HEK293 (cell line): ENCODE results near the gene HOXC11.

Source experiments
- WT1 ChIP-seq: fragments of 450-650 bp; formaldehyde crosslinking; IDR thresholded peaks from 2 replicates; pipeline ENCODE4 v1.5.1; 2016; ENCODE audit warnings: missing biosample characterization, missing genetic modification characterization
- ZBTB8A ChIP-seq: fragments of 450-650 bp; formaldehyde crosslinking; IDR thresholded peaks from 2 replicates; pipeline ENCODE4 v1.5.1; 2016; ENCODE audit warnings: missing biosample characterization, missing genetic modification characterization
- ZNF121 ChIP-seq: fragments of 450-650 bp; formaldehyde crosslinking; IDR thresholded peaks from 2 replicates; pipeline ENCODE4 v1.5.1; 2016; ENCODE audit warnings: missing biosample characterization, missing genetic modification characterization
- ZNF214 ChIP-seq: fragments of 450-650 bp; formaldehyde crosslinking; IDR thresholded peaks from 2 replicates; pipeline ENCODE4 v1.5.1; 2017; ENCODE audit warnings: missing biosample characterization, mild to moderate bottlenecking, missing genetic modification characterization, borderline replicate concordance
- ZNF302 ChIP-seq: fragments of 450-650 bp; formaldehyde crosslinking; IDR thresholded peaks from 2 replicates; pipeline ENCODE4 v1.5.1; 2016; ENCODE audit warnings: missing biosample characterization, missing genetic modification characterization, low read depth
- ZNF341 ChIP-seq: fragments of 450-650 bp; formaldehyde crosslinking; IDR thresholded peaks from 2 replicates; pipeline ENCODE4; 2016; ENCODE audit warnings: low read depth, missing biosample characterization, missing genetic modification characterization
- ZNF473 ChIP-seq: fragments of 450-650 bp; formaldehyde crosslinking; IDR thresholded peaks from 2 replicates; pipeline ENCODE4 v1.5.1; 2017; ENCODE audit warnings: missing biosample characterization, missing genetic modification characterization
- ZNF48 ChIP-seq: fragments of 450-650 bp; formaldehyde crosslinking; IDR thresholded peaks from 2 replicates; pipeline ENCODE4 v1.5.1; 2016; ENCODE audit warnings: missing biosample characterization, missing genetic modification characterization
- ZNF529 ChIP-seq: fragments of 450-650 bp; formaldehyde crosslinking; IDR thresholded peaks from 2 replicates; pipeline ENCODE4 v1.5.1; 2017; ENCODE audit warnings: missing genetic modification characterization, missing biosample characterization; ENCODE audit not compliant: insufficient replicate concordance
- ZNF701 ChIP-seq: fragments of 450-650 bp; formaldehyde crosslinking; IDR thresholded peaks from 2 replicates; pipeline ENCODE4 v1.5.1; 2016; ENCODE audit warnings: missing biosample characterization, missing genetic modification characterization
- ZNF837 ChIP-seq: fragments of 450-650 bp; formaldehyde crosslinking; IDR thresholded peaks from 2 replicates; pipeline ENCODE4 v1.5.1; 2016; ENCODE audit warnings: missing biosample characterization, missing genetic modification characterization
- TF ChIP-seq, protein P1 (sequence below): fragments of 450-650 bp; formaldehyde crosslinking; conservative IDR thresholded peaks from 2 replicates; pipeline ENCODE4 v1.5.1; 2016; ENCODE audit warnings: low read depth, missing biosample characterization, missing genetic modification characterization
- TF ChIP-seq, protein P2 (sequence below): fragments of 450-650 bp; formaldehyde crosslinking; IDR thresholded peaks from 2 replicates; pipeline ENCODE4 v1.5.1; 2016; ENCODE audit warnings: missing biosample characterization, missing genetic modification characterization
- TF ChIP-seq, protein P3 (sequence below): fragments of 450-650 bp; formaldehyde crosslinking; IDR thresholded peaks from 2 replicates; pipeline ENCODE4 v1.5.1; 2016; ENCODE audit warnings: missing biosample characterization, missing genetic modification characterization
- TF ChIP-seq, protein P4 (sequence below): fragments of 450-650 bp; formaldehyde crosslinking; IDR thresholded peaks from 2 replicates; pipeline ENCODE4 v1.5.1; 2016; ENCODE audit warnings: missing biosample characterization, missing genetic modification characterization, low read depth

Gene HOXC11

DNA sequence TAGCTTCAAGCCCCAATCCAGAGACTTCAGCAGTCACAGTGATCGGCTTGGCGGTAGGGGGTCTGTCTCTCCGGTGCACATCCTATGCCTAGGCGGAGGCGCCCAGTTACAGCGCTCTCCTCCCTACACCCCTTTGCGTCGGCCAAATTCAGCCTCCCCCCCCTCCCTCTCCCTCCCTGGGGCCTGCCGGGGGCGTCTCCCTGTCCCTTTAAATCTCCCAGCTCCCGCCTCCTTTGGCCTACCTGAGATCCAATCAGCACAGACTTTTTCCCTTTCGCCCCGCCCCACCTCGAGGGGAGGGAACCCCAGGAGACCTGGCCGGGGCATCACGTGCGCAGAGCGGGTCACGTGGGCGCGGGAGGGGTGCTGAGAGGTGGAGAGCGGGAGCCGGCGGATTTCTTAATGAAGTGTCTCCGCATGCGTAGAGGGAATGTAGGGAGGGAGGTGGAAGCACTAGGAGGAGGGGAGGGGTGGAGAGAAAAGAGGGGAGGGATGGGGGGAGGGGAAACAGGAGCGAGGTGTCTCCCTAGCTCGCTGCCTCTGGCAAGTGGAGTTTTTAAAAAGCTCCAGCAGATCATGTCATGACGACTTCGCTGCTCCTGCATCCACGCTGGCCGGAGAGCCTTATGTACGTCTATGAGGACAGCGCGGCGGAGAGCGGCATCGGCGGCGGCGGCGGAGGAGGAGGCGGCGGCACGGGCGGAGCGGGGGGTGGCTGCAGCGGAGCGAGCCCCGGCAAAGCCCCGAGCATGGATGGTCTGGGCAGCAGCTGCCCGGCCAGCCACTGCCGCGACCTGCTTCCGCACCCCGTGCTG lies 34.4 kb upstream of the HOXC11 start, which contains the start of gene HOXC13 (continued):
- TF ChIP-seq, protein P1, sequence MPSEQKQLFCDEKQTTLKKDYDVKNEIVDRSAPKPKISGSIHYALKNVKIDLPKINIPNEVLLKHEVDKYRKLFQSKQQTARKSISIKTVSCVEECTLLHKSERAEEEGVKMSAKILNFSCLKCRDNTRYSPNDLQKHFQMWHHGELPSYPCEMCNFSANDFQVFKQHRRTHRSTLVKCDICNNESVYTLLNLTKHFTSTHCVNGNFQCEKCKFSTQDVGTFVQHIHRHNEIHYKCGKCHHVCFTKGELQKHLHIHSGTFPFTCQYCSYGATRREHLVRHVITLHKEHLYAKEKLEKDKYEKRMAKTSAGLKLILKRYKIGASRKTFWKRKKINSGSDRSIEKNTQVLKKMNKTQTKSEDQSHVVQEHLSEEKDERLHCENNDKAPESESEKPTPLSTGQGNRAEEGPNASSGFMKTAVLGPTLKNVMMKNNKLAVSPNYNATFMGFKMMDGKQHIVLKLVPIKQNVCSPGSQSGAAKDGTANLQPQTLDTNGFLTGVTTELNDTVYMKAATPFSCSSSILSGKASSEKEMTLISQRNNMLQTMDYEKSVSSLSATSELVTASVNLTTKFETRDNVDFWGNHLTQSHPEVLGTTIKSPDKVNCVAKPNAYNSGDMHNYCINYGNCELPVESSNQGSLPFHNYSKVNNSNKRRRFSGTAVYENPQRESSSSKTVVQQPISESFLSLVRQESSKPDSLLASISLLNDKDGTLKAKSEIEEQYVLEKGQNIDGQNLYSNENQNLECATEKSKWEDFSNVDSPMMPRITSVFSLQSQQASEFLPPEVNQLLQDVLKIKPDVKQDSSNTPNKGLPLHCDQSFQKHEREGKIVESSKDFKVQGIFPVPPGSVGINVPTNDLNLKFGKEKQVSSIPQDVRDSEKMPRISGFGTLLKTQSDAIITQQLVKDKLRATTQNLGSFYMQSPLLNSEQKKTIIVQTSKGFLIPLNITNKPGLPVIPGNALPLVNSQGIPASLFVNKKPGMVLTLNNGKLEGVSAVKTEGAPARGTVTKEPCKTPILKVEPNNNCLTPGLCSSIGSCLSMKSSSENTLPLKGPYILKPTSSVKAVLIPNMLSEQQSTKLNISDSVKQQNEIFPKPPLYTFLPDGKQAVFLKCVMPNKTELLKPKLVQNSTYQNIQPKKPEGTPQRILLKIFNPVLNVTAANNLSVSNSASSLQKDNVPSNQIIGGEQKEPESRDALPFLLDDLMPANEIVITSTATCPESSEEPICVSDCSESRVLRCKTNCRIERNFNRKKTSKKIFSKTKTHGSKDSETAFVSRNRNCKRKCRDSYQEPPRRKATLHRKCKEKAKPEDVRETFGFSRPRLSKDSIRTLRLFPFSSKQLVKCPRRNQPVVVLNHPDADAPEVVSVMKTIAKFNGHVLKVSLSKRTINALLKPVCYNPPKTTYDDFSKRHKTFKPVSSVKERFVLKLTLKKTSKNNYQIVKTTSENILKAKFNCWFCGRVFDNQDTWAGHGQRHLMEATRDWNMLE (tag by site-specific recombination): 0 out of 2 replicates have a peak, but pooled peaks have one; percentile 7
- no peak for TF ChIP-seq ZNF214 (tag by site-specific recombination)
- TF ChIP-seq ZNF473 (tag by site-specific recombination): no peak
- TF ChIP-seq, protein P2, sequence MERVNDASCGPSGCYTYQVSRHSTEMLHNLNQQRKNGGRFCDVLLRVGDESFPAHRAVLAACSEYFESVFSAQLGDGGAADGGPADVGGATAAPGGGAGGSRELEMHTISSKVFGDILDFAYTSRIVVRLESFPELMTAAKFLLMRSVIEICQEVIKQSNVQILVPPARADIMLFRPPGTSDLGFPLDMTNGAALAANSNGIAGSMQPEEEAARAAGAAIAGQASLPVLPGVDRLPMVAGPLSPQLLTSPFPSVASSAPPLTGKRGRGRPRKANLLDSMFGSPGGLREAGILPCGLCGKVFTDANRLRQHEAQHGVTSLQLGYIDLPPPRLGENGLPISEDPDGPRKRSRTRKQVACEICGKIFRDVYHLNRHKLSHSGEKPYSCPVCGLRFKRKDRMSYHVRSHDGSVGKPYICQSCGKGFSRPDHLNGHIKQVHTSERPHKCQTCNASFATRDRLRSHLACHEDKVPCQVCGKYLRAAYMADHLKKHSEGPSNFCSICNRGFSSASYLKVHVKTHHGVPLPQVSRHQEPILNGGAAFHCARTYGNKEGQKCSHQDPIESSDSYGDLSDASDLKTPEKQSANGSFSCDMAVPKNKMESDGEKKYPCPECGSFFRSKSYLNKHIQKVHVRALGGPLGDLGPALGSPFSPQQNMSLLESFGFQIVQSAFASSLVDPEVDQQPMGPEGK: peak; percentile 99
- no peak for TF ChIP-seq ZNF837 (tag by site-specific recombination)
- TF ChIP-seq ZNF302 (tag by site-specific recombination): no peak
- peak; percentile 76 for TF ChIP-seq ZBTB8A (tag by site-specific recombination)
- TF ChIP-seq ZNF121 (tag by site-specific recombination): no peak
- TF ChIP-seq ZNF48 (tag by site-specific recombination): no peak
- no peak for TF ChIP-seq ZNF529
- TF ChIP-seq ZNF341 (tag by site-specific recombination): peak; percentile 96
- peak; percentile 91 for TF ChIP-seq WT1 (tag by site-specific recombination)
- no peak for TF ChIP-seq ZNF701
- TF ChIP-seq, protein P3, sequence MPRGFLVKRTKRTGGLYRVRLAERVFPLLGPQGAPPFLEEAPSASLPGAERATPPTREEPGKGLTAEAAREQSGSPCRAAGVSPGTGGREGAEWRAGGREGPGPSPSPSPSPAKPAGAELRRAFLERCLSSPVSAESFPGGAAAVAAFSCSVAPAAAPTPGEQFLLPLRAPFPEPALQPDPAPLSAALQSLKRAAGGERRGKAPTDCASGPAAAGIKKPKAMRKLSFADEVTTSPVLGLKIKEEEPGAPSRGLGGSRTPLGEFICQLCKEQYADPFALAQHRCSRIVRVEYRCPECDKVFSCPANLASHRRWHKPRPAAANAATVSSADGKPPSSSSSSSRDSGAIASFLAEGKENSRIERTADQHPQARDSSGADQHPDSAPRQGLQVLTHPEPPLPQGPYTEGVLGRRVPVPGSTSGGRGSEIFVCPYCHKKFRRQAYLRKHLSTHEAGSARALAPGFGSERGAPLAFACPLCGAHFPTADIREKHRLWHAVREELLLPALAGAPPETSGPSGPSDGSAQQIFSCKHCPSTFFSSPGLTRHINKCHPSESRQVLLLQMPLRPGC (tag by site-specific recombination): no peak
- TF ChIP-seq, protein P4, sequence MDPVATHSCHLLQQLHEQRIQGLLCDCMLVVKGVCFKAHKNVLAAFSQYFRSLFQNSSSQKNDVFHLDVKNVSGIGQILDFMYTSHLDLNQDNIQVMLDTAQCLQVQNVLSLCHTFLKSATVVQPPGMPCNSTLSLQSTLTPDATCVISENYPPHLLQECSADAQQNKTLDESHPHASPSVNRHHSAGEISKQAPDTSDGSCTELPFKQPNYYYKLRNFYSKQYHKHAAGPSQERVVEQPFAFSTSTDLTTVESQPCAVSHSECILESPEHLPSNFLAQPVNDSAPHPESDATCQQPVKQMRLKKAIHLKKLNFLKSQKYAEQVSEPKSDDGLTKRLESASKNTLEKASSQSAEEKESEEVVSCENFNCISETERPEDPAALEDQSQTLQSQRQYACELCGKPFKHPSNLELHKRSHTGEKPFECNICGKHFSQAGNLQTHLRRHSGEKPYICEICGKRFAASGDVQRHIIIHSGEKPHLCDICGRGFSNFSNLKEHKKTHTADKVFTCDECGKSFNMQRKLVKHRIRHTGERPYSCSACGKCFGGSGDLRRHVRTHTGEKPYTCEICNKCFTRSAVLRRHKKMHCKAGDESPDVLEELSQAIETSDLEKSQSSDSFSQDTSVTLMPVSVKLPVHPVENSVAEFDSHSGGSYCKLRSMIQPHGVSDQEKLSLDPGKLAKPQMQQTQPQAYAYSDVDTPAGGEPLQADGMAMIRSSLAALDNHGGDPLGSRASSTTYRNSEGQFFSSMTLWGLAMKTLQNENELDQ (tag by site-specific recombination): no peak
